Hepatocyte (in vitro differentiated cells): Measurements from ENCODE around the gene KIF17. TPM values are rescaled to one million over a fixed set of nuclear protein-coding genes. Genes with fewer than 3 reads are reported as not detected.

Experiments used
- DNase-seq: peaks from one replicate; pipeline ENCODE4 v3.0.0-alpha.2; 2016; ENCODE audit warnings: low spot score
- H2AFZ ChIP-seq: fragments of 200-600 bp; sonication (generic); 2 replicates; pipeline ENCODE4 v1.6.0; 2016; ENCODE audit warnings: antibody characterized with exemption, mild to moderate bottlenecking
- H3K27ac ChIP-seq: fragments of 200-600 bp; sonication (generic); 2 replicates; pipeline ENCODE4 v1.5.1; 2016; ENCODE audit warnings: mild to moderate bottlenecking
- H3K27me3 ChIP-seq: fragments of 200-600 bp; sonication (generic); 2 replicates; pipeline ENCODE4 v1.6.1; 2016
- H3K36me3 ChIP-seq: fragments of 200-600 bp; sonication (generic); replicated peaks from 2 replicates; pipeline ENCODE4 v1.5.1; 2016; ENCODE audit warnings: low read depth; ENCODE audit not compliant: insufficient read depth
- H3K4me1 ChIP-seq: fragments of 200-600 bp; sonication (generic); 2 replicates; pipeline ENCODE4 v1.5.1; 2016; ENCODE audit warnings: mild to moderate bottlenecking, moderate library complexity; ENCODE audit not compliant: insufficient read depth
- H3K4me2 ChIP-seq: fragments of 200-600 bp; sonication (generic); 2 replicates; pipeline ENCODE4 v1.6.0; 2016
- H3K4me3 ChIP-seq: fragments of 200-600 bp; sonication (generic); 2 replicates; pipeline ENCODE4 v1.5.1; 2016; ENCODE audit warnings: mild to moderate bottlenecking
- H3K79me2 ChIP-seq: fragments of 200-600 bp; sonication (generic); 2 replicates; pipeline ENCODE4 v1.6.0; 2017; ENCODE audit warnings: mild to moderate bottlenecking
- H3K9me2 ChIP-seq: fragments of 200-600 bp; sonication (generic); replicated peaks from 2 replicates; pipeline ENCODE4 v1.6.0; 2017; ENCODE audit warnings: mild to moderate bottlenecking; ENCODE audit not compliant: insufficient read depth
- H3K9me3 ChIP-seq: fragments of 200-600 bp; sonication (generic); 2 replicates; pipeline ENCODE4 v1.5.1; 2016; ENCODE audit warnings: low read depth, mild to moderate bottlenecking
- H4K20me1 ChIP-seq: fragments of 200-600 bp; sonication (generic); 2 replicates; pipeline ENCODE4 v1.6.0; 2016; ENCODE audit warnings: mild to moderate bottlenecking; ENCODE audit not compliant: insufficient read depth, poor library complexity, severe bottlenecking
- EZH2 ChIP-seq: fragments of 200-600 bp; sonication (generic); IDR thresholded peaks from 2 replicates; pipeline ENCODE4 v1.6.1; 2016; ENCODE audit warnings: antibody characterized with exemption, mild to moderate bottlenecking, borderline replicate concordance
- EZH2phosphoT487 ChIP-seq: fragments of 200-600 bp; sonication (generic); IDR thresholded peaks from one replicate; pipeline ENCODE4 v1.6.1; 2018; ENCODE audit warnings: antibody characterized with exemption, mild to moderate bottlenecking, low read depth, moderate library complexity; ENCODE audit not compliant: unreplicated experiment, severe bottlenecking
- WGBS: methylation state at CpG from one replicate; pipeline ENCODE4 v1.1.6; 2016; ENCODE audit warnings: low lambda C conversion rate; ENCODE audit errors: missing lambda C conversion rate; 5-methylcytosine and 5-hydroxymethylcytosine counted together
- polyA plus RNA-seq: library from polyadenylated mRNA; unstranded; fragments of >200 nt; fragmentation: Nextera tagmentation; extraction: Ambion mirVana; gene quantifications from 2 replicates; pipeline ENCODE4 v1.2.1, GENCODE V29; 2016
- total RNA-seq: library from RNA; depleted of rRNA; stranded (reverse); fragments of >200 nt; gene quantifications from 2 replicates; pipeline ENCODE4 v1.2.3, GENCODE V29; 2014
- TF ChIP-seq, protein P1 (sequence below): fragments of 200-600 bp; sonication (generic); IDR thresholded peaks from 2 replicates; pipeline ENCODE4 v1.5.1; 2016; ENCODE audit warnings: antibody characterized with exemption, mild to moderate bottlenecking; ENCODE audit not compliant: poor library complexity

The KIF17 gene
- total and polyA plus RNA-seq, 2 experiments from 2014 or later = 0.23 to 0.28 TPM

DNA sequence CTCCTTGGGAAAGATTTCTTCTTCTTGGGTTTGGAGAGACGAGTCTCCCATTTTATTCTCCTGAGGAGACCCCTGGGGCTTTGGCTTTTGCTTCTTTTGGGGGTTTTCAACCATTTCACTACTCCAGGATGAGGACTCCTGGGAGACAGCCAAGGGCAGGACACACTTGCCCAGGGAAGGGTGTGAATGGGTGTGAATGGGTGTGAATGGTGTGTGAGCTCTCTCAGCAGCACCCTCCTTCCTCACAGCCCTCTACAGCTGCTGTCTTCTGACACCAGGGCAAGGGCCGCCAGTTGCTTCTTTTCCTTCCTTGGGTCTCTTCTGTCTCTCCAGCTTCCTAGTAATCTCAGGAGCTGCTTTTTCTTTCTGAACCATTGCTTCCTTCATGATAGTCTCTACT, 24.2 kb downstream of the KIF17 start:
- H3K4me1 ChIP-seq = peaks cover 12% of the 10 kb centered on the region
- H3K79me2 ChIP-seq = no peaks in the 10 kb centered on the region
- no peak overlapping the region for H3K27ac ChIP-seq
- no peak overlapping the region for H3K4me2 ChIP-seq
- DNase-seq = no peak
- no peaks in the 10 kb centered on the region for H4K20me1 ChIP-seq
- no peak overlapping the region for H3K4me3 ChIP-seq
- H3K9me3 ChIP-seq = no peaks in the 10 kb centered on the region
- H3K36me3 ChIP-seq = no peaks in the 10 kb centered on the region
- TF ChIP-seq EZH2 = no peak
- TF ChIP-seq, protein P1, sequence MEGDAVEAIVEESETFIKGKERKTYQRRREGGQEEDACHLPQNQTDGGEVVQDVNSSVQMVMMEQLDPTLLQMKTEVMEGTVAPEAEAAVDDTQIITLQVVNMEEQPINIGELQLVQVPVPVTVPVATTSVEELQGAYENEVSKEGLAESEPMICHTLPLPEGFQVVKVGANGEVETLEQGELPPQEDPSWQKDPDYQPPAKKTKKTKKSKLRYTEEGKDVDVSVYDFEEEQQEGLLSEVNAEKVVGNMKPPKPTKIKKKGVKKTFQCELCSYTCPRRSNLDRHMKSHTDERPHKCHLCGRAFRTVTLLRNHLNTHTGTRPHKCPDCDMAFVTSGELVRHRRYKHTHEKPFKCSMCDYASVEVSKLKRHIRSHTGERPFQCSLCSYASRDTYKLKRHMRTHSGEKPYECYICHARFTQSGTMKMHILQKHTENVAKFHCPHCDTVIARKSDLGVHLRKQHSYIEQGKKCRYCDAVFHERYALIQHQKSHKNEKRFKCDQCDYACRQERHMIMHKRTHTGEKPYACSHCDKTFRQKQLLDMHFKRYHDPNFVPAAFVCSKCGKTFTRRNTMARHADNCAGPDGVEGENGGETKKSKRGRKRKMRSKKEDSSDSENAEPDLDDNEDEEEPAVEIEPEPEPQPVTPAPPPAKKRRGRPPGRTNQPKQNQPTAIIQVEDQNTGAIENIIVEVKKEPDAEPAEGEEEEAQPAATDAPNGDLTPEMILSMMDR = no peak
- TF ChIP-seq EZH2phosphoT487 = no peak
- WGBS = 84% methylated on average over 2 of the region's 2 CpGs
- no peaks in the 10 kb centered on the region for H3K9me2 ChIP-seq
- H3K27me3 ChIP-seq = no peaks in the 10 kb centered on the region
- H2AFZ ChIP-seq = no peak overlapping the region

DNA sequence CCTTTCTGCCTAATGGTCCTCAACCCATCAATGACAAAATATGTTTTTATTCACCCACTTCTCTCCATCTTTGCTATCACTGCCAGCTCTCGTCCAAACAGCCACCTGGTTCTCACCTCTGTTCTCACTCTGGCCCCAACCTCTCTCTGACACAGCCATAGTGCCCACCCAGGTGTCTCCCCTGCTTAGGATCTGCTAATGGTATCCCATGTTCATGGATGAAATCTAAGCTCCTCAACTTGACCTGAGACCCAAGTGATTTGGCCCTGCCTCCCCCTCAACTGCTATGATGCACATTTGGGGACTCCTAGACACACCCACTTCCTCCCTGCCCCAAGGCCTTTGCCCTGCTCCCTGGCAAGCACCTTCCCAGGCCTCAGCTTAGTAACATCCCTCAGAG, 25.9 kb downstream of the KIF17 start:
- Histone ChIP-seq H3K4me2 (no peak overlapping the region), H3K36me3 (no peaks in the 10 kb centered on the region), H2AFZ (no peak overlapping the region), H4K20me1 (no peaks in the 10 kb centered on the region), H3K9me3 (no peaks in the 10 kb centered on the region), H3K9me2 (no peaks in the 10 kb centered on the region), H3K4me1 (no peaks in the 10 kb centered on the region), H3K27me3 (no peaks in the 10 kb centered on the region), H3K79me2 (no peaks in the 10 kb centered on the region), H3K27ac (no peak overlapping the region), H3K4me3 (no peak overlapping the region)
- TF ChIP-seq, protein P1 = no peak
- TF ChIP-seq EZH2phosphoT487 (no peak), EZH2 (no peak)
- 81% methylated on average over 1 of the region's 1 CpG for WGBS
- no peak for DNase-seq

DNA sequence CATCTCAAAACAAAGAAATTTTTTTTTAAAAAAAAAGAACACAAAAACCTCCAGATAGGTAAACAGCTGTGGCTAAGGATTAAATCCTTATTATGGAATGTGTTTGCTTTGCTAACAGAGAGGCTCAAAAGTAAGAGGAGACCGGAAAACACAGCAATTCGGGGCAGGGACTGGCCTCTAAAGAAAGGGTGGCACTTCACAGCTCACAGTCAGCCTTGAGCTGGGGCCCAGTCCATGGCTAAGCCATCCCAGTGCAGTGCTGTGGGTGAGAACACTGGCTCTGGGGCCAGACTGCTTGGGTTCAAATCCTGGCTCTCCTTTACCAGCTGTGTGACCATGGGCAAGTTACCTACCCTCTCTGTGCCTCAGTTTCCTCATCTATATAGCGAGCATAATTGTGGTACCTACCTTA, 28.2 kb downstream of the KIF17 start:
- no peak overlapping the region for H3K4me3 ChIP-seq
- no peaks in the 10 kb centered on the region for H3K9me2 ChIP-seq
- H3K9me3 ChIP-seq = no peaks in the 10 kb centered on the region
- no peaks in the 10 kb centered on the region for H3K79me2 ChIP-seq
- TF ChIP-seq EZH2phosphoT487 (no peak), EZH2 (no peak)
- TF ChIP-seq, protein P1 = no peak
- no peak overlapping the region for H2AFZ ChIP-seq
- H3K36me3 ChIP-seq = no peaks in the 10 kb centered on the region
- H4K20me1 ChIP-seq = no peaks in the 10 kb centered on the region
- H3K4me1 ChIP-seq = no peaks in the 10 kb centered on the region
- H3K27ac ChIP-seq = no peak overlapping the region
- 77% methylated on average over 3 of the region's 3 CpGs for WGBS
- H3K27me3 ChIP-seq = no peaks in the 10 kb centered on the region
- no peak overlapping the region for H3K4me2 ChIP-seq
- DNase-seq = no peak
